ENCODE data around the gene STK32B.

The STK32B gene

DNA sequence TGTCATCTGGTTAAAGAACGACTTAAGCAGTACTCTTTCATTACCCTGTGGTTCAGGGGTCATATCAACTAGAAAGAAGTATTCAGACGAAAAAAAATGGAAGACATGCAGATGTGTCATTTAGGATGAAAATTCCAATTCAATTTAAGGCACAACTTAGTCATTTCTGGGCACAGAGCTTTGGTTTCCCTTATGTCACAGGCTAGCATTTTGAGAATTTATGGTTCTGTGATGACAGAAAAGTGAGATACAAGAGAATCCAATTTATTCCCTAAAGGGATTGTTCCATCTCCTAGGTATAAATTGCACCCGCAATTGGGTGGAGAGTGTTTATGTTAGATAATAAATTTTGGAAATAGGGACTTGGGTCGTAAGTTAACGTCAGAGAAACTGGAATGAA, 306.6 kb downstream of the STK32B start:
- no peak for DNase-seq (ENCODE audit: extremely low read depth, low read depth)
- TF ChIP-seq, protein P1, sequence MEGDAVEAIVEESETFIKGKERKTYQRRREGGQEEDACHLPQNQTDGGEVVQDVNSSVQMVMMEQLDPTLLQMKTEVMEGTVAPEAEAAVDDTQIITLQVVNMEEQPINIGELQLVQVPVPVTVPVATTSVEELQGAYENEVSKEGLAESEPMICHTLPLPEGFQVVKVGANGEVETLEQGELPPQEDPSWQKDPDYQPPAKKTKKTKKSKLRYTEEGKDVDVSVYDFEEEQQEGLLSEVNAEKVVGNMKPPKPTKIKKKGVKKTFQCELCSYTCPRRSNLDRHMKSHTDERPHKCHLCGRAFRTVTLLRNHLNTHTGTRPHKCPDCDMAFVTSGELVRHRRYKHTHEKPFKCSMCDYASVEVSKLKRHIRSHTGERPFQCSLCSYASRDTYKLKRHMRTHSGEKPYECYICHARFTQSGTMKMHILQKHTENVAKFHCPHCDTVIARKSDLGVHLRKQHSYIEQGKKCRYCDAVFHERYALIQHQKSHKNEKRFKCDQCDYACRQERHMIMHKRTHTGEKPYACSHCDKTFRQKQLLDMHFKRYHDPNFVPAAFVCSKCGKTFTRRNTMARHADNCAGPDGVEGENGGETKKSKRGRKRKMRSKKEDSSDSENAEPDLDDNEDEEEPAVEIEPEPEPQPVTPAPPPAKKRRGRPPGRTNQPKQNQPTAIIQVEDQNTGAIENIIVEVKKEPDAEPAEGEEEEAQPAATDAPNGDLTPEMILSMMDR (IDR thresholded peaks at IDR 0.05; ENCODE audit: low read depth, low read length, missing control alignments): no peak
- no peak overlapping the region for H3K4me3 ChIP-seq (replicated peaks; ENCODE audit: low read depth, low read length)

DNA sequence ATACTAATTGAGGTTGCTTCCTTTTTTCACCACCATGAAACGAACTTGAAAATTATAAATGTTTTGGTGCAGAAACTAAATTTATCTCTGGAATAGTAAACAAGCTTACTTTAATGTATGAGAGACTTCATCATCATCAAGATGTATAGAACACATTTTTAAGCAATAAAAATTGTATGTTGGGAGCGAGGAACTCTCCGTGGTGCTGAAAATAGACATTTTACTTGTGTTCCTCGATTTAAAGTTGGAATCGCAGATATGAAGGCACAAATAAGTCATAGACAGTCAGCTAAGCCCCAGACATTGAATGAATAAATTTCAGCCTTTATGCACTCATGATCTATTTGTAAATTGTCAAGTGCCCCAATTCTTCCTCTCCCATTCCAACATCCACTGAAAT, 310.7 kb downstream of the STK32B start:
- DNase-seq (ENCODE audit: extremely low read depth, low read depth): no peak
- H3K4me3 ChIP-seq (replicated peaks; ENCODE audit: low read depth, low read length): no peak overlapping the region
- TF ChIP-seq, protein P1 (IDR thresholded peaks at IDR 0.05; ENCODE audit: low read depth, low read length, missing control alignments): no peak

DNA sequence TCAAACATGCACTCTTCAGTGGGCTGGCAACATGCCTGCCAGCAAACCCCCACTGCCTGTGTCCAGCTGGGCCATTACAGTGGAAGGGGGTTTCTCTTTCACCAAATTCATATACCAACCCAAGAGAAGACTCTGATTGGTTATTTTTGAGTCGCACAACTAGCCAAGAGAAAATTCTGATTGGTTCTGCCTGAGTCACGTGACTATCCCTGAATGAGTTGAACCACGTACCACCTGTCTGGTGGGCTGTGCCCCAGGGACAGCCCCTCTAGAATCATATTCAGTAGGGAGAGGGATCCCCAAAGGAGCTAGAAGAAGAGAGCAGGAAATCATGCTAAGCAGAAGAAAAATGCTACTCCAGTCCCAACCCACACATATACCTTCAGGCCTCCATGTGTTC, 313.1 kb downstream of the STK32B start:
- TF ChIP-seq, protein P1 (IDR thresholded peaks at IDR 0.05; ENCODE audit: low read depth, low read length, missing control alignments): no peak

DNA sequence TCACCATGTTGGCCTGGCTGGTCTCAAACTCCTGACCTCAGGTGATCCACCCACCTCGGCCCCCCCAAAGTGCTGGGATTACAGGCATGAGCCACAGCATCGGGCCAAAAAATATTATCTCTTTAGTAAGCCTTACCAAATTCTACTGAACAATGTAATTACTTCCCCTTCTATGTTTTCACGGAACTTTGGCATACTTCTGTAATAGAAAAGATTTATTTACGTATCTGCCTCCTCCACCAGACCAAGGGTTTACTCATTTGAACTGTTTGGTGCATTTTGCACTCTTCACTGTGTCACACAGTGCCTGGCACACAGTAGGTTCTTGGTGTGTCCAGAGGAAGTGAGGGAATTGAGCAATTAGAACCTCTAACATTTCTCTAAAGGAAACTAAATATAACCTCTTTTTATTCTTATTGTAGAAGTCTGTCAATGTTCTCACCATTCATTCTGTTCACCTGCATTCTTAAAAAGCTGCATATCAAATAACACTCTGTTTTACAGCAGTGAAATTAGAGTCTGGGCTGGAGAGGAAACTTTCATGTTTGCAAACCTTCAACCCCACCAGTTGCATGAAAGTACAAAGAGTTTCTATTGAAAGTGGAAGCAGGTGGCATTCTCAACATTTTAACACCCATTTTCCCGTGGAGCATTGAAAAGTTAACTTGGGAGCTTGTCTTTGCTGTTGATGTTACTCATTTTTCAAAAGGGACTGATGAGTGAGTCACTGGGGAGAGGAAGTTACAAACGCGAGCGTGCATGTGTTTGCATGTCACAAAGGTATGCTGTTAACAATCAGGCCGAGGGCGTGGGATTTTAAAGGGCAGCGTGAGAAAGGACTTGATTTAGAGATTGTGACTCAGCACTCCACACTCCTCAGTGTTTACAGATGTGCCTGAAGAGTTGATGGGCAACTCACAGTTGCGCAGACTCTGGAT, 314.1 kb downstream of the STK32B start:
- TF ChIP-seq, protein P1 (IDR thresholded peaks at IDR 0.05; ENCODE audit: low read depth, low read length, missing control alignments): no peak
- H3K4me3 ChIP-seq (replicated peaks; ENCODE audit: low read depth, low read length): no peak overlapping the region
- peak; percentile 56 for DNase-seq (ENCODE audit: extremely low read depth, low read depth)

More for the DNA sequence above, 313.1 kb downstream of the STK32B start:
- H3K4me3 ChIP-seq (replicated peaks; ENCODE audit: low read depth, low read length): no peak overlapping the region
- DNase-seq (ENCODE audit: extremely low read depth, low read depth): no peak

DNA sequence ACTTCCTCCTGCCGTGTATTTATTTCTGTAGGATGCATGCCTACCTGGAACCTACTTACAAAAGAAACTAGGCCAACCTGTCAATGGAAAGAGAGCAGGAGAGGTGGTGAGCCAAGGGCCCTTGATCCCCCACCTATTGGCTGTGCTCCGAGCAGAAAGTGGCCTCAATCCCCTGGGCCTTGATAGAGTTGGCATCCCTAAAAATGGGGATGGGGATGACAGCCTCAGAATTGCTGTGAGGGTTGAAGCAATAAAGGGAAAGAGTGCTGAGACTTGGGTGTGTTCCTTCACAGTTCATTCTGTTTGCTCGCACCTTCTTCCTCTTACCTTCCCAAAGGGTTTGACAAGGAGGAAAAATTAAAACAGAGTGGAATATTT, 314.7 kb downstream of the STK32B start:
- no peak for DNase-seq (ENCODE audit: extremely low read depth, low read depth)
- TF ChIP-seq, protein P1 (IDR thresholded peaks at IDR 0.05; ENCODE audit: low read depth, low read length, missing control alignments): no peak
- H3K4me3 ChIP-seq (replicated peaks; ENCODE audit: low read depth, low read length): no peak overlapping the region

DNA sequence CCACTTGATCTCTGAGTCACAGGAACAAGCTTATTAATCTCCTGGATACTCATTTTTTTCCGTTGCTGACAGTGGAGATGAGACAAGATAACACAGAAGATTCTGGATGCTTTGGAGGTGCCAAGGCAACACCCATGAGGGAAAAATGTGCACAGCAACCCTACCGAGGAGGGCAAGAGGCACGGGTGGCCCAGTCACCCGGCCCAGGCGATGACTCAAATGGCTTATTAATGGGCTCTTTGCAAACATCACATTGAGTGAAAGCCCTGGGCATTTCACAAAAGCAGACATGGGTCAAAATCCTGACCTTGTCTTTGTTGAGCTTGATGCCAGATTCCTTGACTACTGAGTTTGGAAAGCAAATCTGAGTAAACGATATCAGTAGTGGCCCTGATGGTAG, 315.1 kb downstream of the STK32B start:
- TF ChIP-seq, protein P1 (IDR thresholded peaks at IDR 0.05; ENCODE audit: low read depth, low read length, missing control alignments): no peak
- DNase-seq (ENCODE audit: extremely low read depth, low read depth): no peak
- H3K4me3 ChIP-seq (replicated peaks; ENCODE audit: low read depth, low read length): no peak overlapping the region
